H9 (cell line): ENCODE results near the gene KIF23. TPM values are rescaled to one million over a fixed set of nuclear protein-coding genes. Genes with fewer than 3 reads are reported as not detected.

Experiments
- DNase-seq: peaks from one replicate; pipeline ENCODE4 v3.0.0-alpha.2; 2017
- H2AFZ ChIP-seq: one replicate; pipeline ENCODE4 v1.6.1; 2013; ENCODE audit warnings: mild to moderate bottlenecking, low read length, control low read depth, moderate library complexity
- H2AK5ac ChIP-seq: 2 replicates; pipeline ENCODE4 v1.6.1; 2013; ENCODE audit warnings: low read length, control low read depth, mixed read lengths; ENCODE audit not compliant: insufficient read length
- H2BK120ac ChIP-seq: one replicate; pipeline ENCODE4 v1.6.1; 2013; ENCODE audit warnings: low read depth, mild to moderate bottlenecking, low read length, control low read depth, inconsistent platforms; ENCODE audit not compliant: poor library complexity, severe bottlenecking
- H2BK12ac ChIP-seq: 2 replicates; pipeline ENCODE4 v1.6.1; 2013; ENCODE audit warnings: low read length, control low read depth, mixed read lengths, low read depth; ENCODE audit not compliant: insufficient read length
- H2BK15ac ChIP-seq: 2 replicates; pipeline ENCODE4 v1.6.1; 2013; ENCODE audit warnings: low read depth, low read length, control low read depth
- H2BK20ac ChIP-seq: one replicate; pipeline ENCODE4 v1.6.1; 2013; ENCODE audit warnings: low read depth, mild to moderate bottlenecking, low read length, control low read depth, inconsistent platforms; ENCODE audit not compliant: poor library complexity, severe bottlenecking
- H2BK5ac ChIP-seq: 2 replicates; pipeline ENCODE4 v1.6.1; 2013; ENCODE audit warnings: low read length, control low read depth, mixed read lengths; ENCODE audit not compliant: insufficient read length
- H3K14ac ChIP-seq: 2 replicates; pipeline ENCODE4 v1.6.1; 2013; ENCODE audit warnings: low read length, control low read depth; ENCODE audit not compliant: insufficient read depth
- H3K18ac ChIP-seq: 2 replicates; pipeline ENCODE4 v1.6.1; 2013; ENCODE audit warnings: low read depth, mild to moderate bottlenecking, mixed read lengths, low read length, control low read depth; ENCODE audit not compliant: insufficient read length
- H3K23ac ChIP-seq: 2 replicates; pipeline ENCODE4 v1.6.1; 2013; ENCODE audit warnings: low read length, control low read depth, mixed read lengths, low read depth; ENCODE audit not compliant: insufficient read length
- H3K23me2 ChIP-seq: 2 replicates; pipeline ENCODE4 v1.6.1; 2013; ENCODE audit warnings: low read depth, mild to moderate bottlenecking, mixed read lengths, low read length, control low read depth; ENCODE audit not compliant: insufficient read length, poor library complexity, severe bottlenecking
- H3K27ac ChIP-seq: 2 replicates; pipeline ENCODE4 v1.5.1; 2013; ENCODE audit warnings: low read length, control low read depth, mixed read lengths, low read depth; ENCODE audit not compliant: insufficient read length
- H3K27me3 ChIP-seq: 2 replicates; pipeline ENCODE4 v1.6.1; 2013; ENCODE audit warnings: low read length, control low read depth, inconsistent platforms; ENCODE audit not compliant: insufficient read depth
- H3K4ac ChIP-seq: 2 replicates; pipeline ENCODE4 v1.6.1; 2013; ENCODE audit warnings: low read depth, mild to moderate bottlenecking, control low read depth, inconsistent platforms, low read length, moderate library complexity
- H3K4me1 ChIP-seq: 2 replicates; pipeline ENCODE4 v1.6.1; 2013; ENCODE audit warnings: low read length, control low read depth, inconsistent platforms; ENCODE audit not compliant: insufficient read depth
- H3K4me2 ChIP-seq: 2 replicates; pipeline ENCODE4 v1.6.1; 2013; ENCODE audit warnings: low read length, control low read depth, mixed read lengths; ENCODE audit not compliant: insufficient read length, insufficient read depth
- H3K56ac ChIP-seq: 2 replicates; pipeline ENCODE4 v1.6.1; 2013; ENCODE audit warnings: low read depth, mild to moderate bottlenecking, mixed read lengths, low read length, control low read depth; ENCODE audit not compliant: insufficient read length
- H3K79me1 ChIP-seq: 2 replicates; pipeline ENCODE4 v1.6.1; 2013; ENCODE audit warnings: low read depth, mild to moderate bottlenecking, moderate library complexity, low read length, control low read depth, inconsistent platforms; ENCODE audit not compliant: insufficient read depth, poor library complexity, severe bottlenecking
- H3K79me2 ChIP-seq: 2 replicates; pipeline ENCODE4 v1.6.1; 2013; ENCODE audit warnings: low read length, control low read depth, inconsistent platforms; ENCODE audit not compliant: insufficient read depth
- H3K9ac ChIP-seq: 2 replicates; pipeline ENCODE4 v1.6.1; 2013; ENCODE audit warnings: low read length, control low read depth, mixed read lengths; ENCODE audit not compliant: insufficient read length; ENCODE audit errors: extremely low read depth
- H3K9me3 ChIP-seq: one replicate; pipeline ENCODE4 v1.6.1; 2013; ENCODE audit warnings: low read depth, low read length, inconsistent platforms; ENCODE audit not compliant: control insufficient read depth
- H3T11ph ChIP-seq: one replicate; pipeline ENCODE4 v1.6.1; 2013; ENCODE audit warnings: mild to moderate bottlenecking, low read length, control low read depth, inconsistent platforms
- H4K20me1 ChIP-seq: one replicate; pipeline ENCODE4 v1.6.1; 2013; ENCODE audit not compliant: control insufficient read depth, insufficient read length, insufficient read depth
- H4K5ac ChIP-seq: 2 replicates; pipeline ENCODE4 v1.6.1; 2013; ENCODE audit warnings: low read depth, mild to moderate bottlenecking, mixed read lengths, low read length, control low read depth; ENCODE audit not compliant: insufficient read length
- H4K8ac ChIP-seq: replicated peaks from 2 replicates; pipeline ENCODE4 v1.6.1; 2013; ENCODE audit warnings: low read length, control low read depth, mixed read lengths, low read depth; ENCODE audit not compliant: insufficient read length
- H4K91ac ChIP-seq: 2 replicates; pipeline ENCODE4 v1.6.1; 2013; ENCODE audit warnings: low read depth, mild to moderate bottlenecking, moderate library complexity, mixed read lengths, low read length, control low read depth; ENCODE audit not compliant: insufficient read length
- H3K27ac Mint-ChIP-seq, 3 experiments: 2 replicates in 2 of 3; 3 replicates in 1 of 3; pipeline ENCODE4 v1.8.0; 2020 to 2021; ENCODE audit warnings: mixed read lengths in 3 of 3, mild to moderate bottlenecking in 1 of 3, moderate library complexity in 1 of 3
- H3K27me3 Mint-ChIP-seq: 2 replicates; pipeline ENCODE4 v1.8.0; 2021; ENCODE audit warnings: low read depth, mild to moderate bottlenecking, moderate library complexity, mixed read lengths
- H3K36me3 Mint-ChIP-seq, 3 experiments: 2 replicates in 2 of 3; 3 replicates in 1 of 3; pipeline ENCODE4 v1.8.0; 2020 to 2021; ENCODE audit warnings: low read depth in 3 of 3, mixed read lengths in 3 of 3; ENCODE audit not compliant: insufficient read depth in 1 of 3
- H3K4me1 Mint-ChIP-seq, 2 experiments: 2 replicates each; pipeline ENCODE4 v1.8.0; 2020; ENCODE audit warnings: mixed read lengths in 2 of 2
- H3K4me3 Mint-ChIP-seq, 2 experiments: 2 replicates in 1 of 2; 3 replicates in 1 of 2; pipeline ENCODE4 v1.8.0; 2020 to 2021; ENCODE audit warnings: mild to moderate bottlenecking in 2 of 2, mixed read lengths in 2 of 2, moderate library complexity in 1 of 2
- H3K9me3 Mint-ChIP-seq, 2 experiments: 2 replicates in 1 of 2; 3 replicates in 1 of 2; pipeline ENCODE4 v1.8.0; 2020; ENCODE audit warnings: mild to moderate bottlenecking in 2 of 2, mixed read lengths in 2 of 2, moderate library complexity in 1 of 2
- WGBS: extraction: QIAGEN DNeasy Blood & Tissue Kit; methylation state at CpG from one replicate; pipeline ENCODE4 v1.1.7; 2013; ENCODE audit warnings: missing lambda C conversion rate, low lambda C conversion rate, mixed read lengths; ENCODE audit not compliant: insufficient read length; ENCODE audit errors: extremely low coverage; 5-methylcytosine and 5-hydroxymethylcytosine counted together
- total RNA-seq: library from RNA; stranded (reverse); gene quantifications from 2 replicates; pipeline ENCODE4 v1.2.1, GENCODE V29; 2021
- TF ChIP-seq, protein P1 (sequence below): fragments of 200-600 bp; sonication (generic); conservative IDR thresholded peaks from 3 replicates; pipeline ENCODE4 v1.8.0; 2021; ENCODE audit warnings: antibody characterized with exemption, mild to moderate bottlenecking

KIF23 gene
- total RNA-seq, 1 experiment from 2014 or later: 55.4 TPM

DNA sequence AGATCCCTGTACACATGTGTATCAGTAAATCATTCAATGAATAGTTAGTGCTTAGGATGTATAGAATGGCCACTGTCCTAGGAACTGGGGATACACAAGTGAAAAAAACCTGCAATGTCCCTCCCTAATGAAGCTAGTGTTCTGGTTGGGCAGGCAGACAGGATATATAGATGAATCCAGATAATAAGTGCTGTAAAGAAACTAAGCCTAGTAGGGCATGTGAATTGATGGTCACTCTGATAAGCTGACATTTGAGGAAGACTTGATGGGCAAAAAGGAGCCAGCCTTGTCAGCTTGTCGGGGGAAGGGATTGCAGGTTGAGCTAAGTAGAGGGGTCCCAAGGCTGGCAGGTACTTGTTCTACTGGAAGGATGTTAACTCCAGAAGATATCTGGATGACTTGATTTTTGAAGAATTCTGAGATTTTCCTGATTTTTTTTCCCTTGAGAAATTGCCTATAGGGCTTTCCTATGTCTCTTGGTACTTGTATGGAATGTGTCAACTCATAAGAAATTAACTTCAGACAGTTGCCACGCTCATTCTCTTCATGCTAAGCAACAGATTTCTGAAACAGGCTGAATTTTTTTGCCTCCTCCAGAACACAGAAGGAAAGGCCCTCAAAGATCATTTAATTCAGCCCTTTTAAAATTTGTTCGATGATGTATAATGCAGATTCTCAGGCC, 6.3 kb upstream of the KIF23 start:
- Mint-ChIP-seq H3K4me1 (no peaks in the 10 kb centered on the region), H3K4me3 (no peak overlapping the region), H3K27me3 (no peaks in the 10 kb centered on the region), H3K27ac (no peak overlapping the region), H3K9me3 (no peaks in the 10 kb centered on the region), H3K36me3 (no peaks in the 10 kb centered on the region)
- Histone ChIP-seq H2BK15ac (no peak overlapping the region), H2BK12ac (no peak overlapping the region), H3K23ac (no peak overlapping the region), H3K79me1 (no peaks in the 10 kb centered on the region), H3K4me2 (no peak overlapping the region), H3K4me1 (no peaks in the 10 kb centered on the region), H3K9me3 (no peaks in the 10 kb centered on the region), H4K20me1 (no peaks in the 10 kb centered on the region), H3K27ac (no peak overlapping the region), H3K18ac (no peak overlapping the region), H3K23me2 (no peaks in the 10 kb centered on the region), H2AFZ (no peak overlapping the region), H4K91ac (no peak overlapping the region), H2BK20ac (no peak overlapping the region), H3K56ac (no peak overlapping the region), H3K9ac (no peak overlapping the region), H3K27me3 (no peaks in the 10 kb centered on the region), H3K4ac (no peak overlapping the region), H2BK5ac (no peak overlapping the region), H3K79me2 (no peaks in the 10 kb centered on the region), H2BK120ac (no peak overlapping the region), H4K5ac (no peak overlapping the region), H3T11ph (no peak overlapping the region), H2AK5ac (no peak overlapping the region), H4K8ac (no peak overlapping the region), H3K14ac (no peak overlapping the region)
- no CpG with 5 or more reads among the region's 3 CpGs for WGBS
- DNase-seq: no peak
- TF ChIP-seq, protein P1, sequence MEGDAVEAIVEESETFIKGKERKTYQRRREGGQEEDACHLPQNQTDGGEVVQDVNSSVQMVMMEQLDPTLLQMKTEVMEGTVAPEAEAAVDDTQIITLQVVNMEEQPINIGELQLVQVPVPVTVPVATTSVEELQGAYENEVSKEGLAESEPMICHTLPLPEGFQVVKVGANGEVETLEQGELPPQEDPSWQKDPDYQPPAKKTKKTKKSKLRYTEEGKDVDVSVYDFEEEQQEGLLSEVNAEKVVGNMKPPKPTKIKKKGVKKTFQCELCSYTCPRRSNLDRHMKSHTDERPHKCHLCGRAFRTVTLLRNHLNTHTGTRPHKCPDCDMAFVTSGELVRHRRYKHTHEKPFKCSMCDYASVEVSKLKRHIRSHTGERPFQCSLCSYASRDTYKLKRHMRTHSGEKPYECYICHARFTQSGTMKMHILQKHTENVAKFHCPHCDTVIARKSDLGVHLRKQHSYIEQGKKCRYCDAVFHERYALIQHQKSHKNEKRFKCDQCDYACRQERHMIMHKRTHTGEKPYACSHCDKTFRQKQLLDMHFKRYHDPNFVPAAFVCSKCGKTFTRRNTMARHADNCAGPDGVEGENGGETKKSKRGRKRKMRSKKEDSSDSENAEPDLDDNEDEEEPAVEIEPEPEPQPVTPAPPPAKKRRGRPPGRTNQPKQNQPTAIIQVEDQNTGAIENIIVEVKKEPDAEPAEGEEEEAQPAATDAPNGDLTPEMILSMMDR: no peak
